WERI-Rb-1 (cell line): ENCODE measurements around the gene OR5K1.

Experiments
- DNase-seq: peaks from one replicate; pipeline ENCODE4 v3.0.0-alpha.2; 2020
- H3K27ac ChIP-seq: fragments of 250-450 bp; sonication (Bioruptor Pico); 2 replicates; pipeline ENCODE4 v1.5.1; 2020; ENCODE audit warnings: mild to moderate bottlenecking, moderate library complexity
- H3K27me3 ChIP-seq: fragments of 250-450 bp; sonication (Bioruptor Pico); 2 replicates; pipeline ENCODE4 v1.5.1; 2021; ENCODE audit warnings: mild to moderate bottlenecking, low read depth, moderate library complexity; ENCODE audit not compliant: insufficient read depth, severe bottlenecking
- H3K36me3 ChIP-seq: fragments of 250-450 bp; sonication (Bioruptor Pico); 2 replicates; pipeline ENCODE4 v1.5.1; 2020; ENCODE audit warnings: mild to moderate bottlenecking, moderate library complexity
- H3K4me3 ChIP-seq: 2 replicates; pipeline ENCODE4 v1.5.1; 2011; ENCODE audit warnings: low read depth, mild to moderate bottlenecking, control low read depth, low read length
- H3K9me3 ChIP-seq: fragments of 250-450 bp; sonication (Bioruptor Pico); 2 replicates; pipeline ENCODE4 v1.5.1; 2021; ENCODE audit warnings: mild to moderate bottlenecking, moderate library complexity; ENCODE audit not compliant: severe bottlenecking
- TF ChIP-seq, protein P1 (sequence below): IDR thresholded peaks from 2 replicates; pipeline ENCODE4 v1.5.1; 2011; ENCODE audit warnings: low read depth, mild to moderate bottlenecking, control low read depth, inconsistent platforms, low read length

The OR5K1 gene

DNA sequence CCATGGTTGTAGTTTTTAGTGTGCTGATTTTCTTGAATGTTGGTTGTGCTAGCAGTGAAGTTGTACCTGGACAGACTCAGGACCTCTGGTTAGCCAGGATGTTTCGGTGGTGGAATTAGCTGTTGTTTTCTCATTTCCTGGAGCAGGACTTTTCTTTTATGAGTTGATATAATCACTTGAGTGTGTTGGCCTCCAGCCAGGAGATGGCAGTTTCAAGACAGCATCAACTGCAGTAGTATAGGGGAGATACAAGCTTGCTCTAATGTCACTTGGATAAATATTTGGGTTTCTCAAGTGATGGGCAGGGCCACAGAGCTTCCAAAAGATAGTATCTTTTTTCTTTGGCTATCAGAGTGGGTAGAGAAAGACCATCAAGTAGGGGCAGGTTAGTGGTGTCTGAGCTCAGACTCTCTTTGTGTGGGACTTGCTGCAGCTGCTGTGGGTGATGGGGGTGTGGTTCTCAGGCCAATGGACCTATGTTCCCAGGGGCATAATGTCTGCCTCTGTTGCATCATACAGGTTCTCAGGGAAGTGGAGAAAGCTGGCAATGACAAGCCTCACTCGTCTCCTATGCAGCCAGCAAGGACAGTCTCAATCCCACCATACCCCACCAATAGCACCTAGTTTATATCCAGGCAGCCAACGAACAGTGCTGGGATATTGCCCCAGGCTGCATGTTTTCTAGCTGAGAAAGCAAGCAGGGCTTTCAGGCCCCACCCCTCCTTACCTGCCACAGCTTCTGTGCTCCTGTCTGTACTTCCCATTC is 19.9 kb downstream of the OR5K1 start:
- TF ChIP-seq, protein P1, sequence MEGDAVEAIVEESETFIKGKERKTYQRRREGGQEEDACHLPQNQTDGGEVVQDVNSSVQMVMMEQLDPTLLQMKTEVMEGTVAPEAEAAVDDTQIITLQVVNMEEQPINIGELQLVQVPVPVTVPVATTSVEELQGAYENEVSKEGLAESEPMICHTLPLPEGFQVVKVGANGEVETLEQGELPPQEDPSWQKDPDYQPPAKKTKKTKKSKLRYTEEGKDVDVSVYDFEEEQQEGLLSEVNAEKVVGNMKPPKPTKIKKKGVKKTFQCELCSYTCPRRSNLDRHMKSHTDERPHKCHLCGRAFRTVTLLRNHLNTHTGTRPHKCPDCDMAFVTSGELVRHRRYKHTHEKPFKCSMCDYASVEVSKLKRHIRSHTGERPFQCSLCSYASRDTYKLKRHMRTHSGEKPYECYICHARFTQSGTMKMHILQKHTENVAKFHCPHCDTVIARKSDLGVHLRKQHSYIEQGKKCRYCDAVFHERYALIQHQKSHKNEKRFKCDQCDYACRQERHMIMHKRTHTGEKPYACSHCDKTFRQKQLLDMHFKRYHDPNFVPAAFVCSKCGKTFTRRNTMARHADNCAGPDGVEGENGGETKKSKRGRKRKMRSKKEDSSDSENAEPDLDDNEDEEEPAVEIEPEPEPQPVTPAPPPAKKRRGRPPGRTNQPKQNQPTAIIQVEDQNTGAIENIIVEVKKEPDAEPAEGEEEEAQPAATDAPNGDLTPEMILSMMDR = no peak
- peaks cover 5% of the 10 kb centered on the region for H3K9me3 ChIP-seq
- no peak for DNase-seq
- H3K27ac ChIP-seq = no peak overlapping the region
- H3K27me3 ChIP-seq = no peaks in the 10 kb centered on the region
- no peak overlapping the region for H3K4me3 ChIP-seq
- H3K36me3 ChIP-seq = no peaks in the 10 kb centered on the region

DNA sequence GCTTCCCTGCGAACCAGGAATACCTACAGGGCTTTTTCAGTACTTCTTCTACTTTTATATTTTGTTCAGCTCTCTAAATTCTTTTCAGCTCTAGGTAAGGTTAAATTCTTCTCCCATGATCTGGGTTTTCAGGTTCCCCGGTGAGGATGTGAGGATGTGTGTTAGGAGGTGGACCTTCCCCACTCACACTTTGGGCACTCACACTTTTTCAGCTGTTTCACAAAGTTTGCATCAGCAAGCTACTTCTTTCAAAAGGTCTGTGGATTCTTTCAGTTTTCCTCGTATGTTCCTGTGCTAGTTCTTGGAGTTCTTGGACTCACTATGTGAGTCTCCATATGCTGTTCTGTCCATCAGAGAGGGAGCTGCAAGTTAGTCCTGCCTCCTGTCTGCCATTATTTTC is 20.6 kb downstream of the OR5K1 start:
- H3K27me3 ChIP-seq = no peaks in the 10 kb centered on the region
- no peak overlapping the region for H3K4me3 ChIP-seq
- no peak for DNase-seq
- no peak overlapping the region for H3K27ac ChIP-seq
- H3K36me3 ChIP-seq = no peaks in the 10 kb centered on the region
- no peaks in the 10 kb centered on the region for H3K9me3 ChIP-seq
- TF ChIP-seq, protein P1 = no peak

DNA sequence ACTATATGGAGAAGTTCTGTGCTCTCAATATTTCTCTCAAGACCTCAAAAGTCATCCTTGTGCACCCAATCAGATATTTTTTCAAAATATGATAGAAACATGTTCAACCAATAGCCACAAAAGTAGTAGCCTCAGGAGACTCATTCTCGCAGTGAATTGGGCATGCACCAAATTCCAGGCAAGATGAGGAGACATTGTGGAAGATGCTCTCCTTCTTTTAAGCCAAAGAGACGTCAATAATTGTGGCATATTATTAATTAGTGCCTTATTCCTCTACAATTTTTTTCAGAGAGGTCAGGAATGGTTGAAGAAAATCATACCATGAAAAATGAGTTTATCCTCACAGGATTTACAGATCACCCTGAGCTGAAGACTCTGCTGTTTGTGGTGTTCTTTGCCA is 34.4 kb downstream of the OR5K1 start, which contains the start of gene OR5K2:
OR5K2 (plus strand) TSS at position 301 of the 400 bp plus-strand sequence; CDS start at position 301, 0 bp downstream.
- TF ChIP-seq, protein P1 = no peak
- no peaks in the 10 kb centered on the region for H3K36me3 ChIP-seq

DNA sequence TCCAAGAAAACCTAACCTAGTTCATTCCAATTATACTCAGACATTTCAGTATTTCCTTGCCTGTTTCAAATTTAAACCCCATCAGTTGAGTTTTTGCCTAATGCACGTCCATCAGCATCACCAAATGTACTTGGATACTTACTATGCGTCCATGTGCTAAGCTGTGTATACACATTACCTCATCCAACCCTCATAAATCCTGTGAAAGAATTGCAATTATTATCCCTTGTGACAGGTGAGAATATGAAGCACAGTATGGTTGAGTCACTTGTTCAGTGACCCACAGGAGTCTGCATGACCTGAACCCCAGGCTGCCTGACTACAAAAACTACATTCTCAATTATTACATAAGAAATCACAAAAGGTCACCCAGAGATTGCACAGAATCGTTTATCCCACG is 37.0 kb downstream of the OR5K1 start:
- Histone ChIP-seq H3K9me3 (no peaks in the 10 kb centered on the region), H3K36me3 (no peaks in the 10 kb centered on the region), H3K27me3 (no peaks in the 10 kb centered on the region), H3K27ac (no peak overlapping the region), H3K4me3 (no peak overlapping the region)
- TF ChIP-seq, protein P1 = no peak
- no peak for DNase-seq

More for the DNA sequence above, 34.4 kb downstream of the OR5K1 start, which contains the start of gene OR5K2:
- H3K9me3 ChIP-seq = no peaks in the 10 kb centered on the region
- no peak within 1 kb of the TSS for H3K4me3 ChIP-seq
- H3K27ac ChIP-seq = no peak within 1 kb of the TSS
- no peaks in the 10 kb centered on the region for H3K27me3 ChIP-seq
- DNase-seq = no peak

DNA sequence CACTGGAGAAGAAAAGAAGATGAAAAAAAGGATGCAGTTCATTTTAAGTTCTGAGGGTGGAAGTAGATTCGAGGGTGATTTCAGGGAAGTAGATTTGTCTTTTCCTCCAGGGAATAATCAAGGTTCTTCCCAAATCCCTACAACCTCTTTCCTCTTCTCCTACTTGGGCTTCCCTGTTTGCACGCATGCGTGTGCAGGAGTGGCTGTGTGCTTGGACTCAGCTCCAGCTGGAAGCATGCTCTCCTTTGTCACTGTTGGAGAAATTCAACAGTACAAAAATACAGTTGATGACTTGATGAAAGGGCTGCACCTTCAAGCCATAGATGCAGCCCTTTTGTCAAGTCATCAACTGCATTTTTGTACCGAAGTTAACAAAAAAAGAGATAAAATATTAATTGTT is 38.3 kb downstream of the OR5K1 start:
- TF ChIP-seq, protein P1 = no peak
- H3K27ac ChIP-seq = no peak overlapping the region
- no peaks in the 10 kb centered on the region for H3K27me3 ChIP-seq
- H3K9me3 ChIP-seq = no peaks in the 10 kb centered on the region
- DNase-seq = no peak
- H3K36me3 ChIP-seq = no peaks in the 10 kb centered on the region
- H3K4me3 ChIP-seq = no peak overlapping the region
